Measurements from ENCODE around the gene ZHX3. TPM values are rescaled to one million over a fixed set of nuclear protein-coding genes. Genes with fewer than 3 reads are reported as not detected.

The ZHX3 gene
- total and polyA plus RNA-seq, 10 donors = 1.6 to 26.7 (median 12.3) TPM

- peaks cover 0 to 6% (median 0%) of the 10 kb centered on the region in 6 donors for H3K36me3 ChIP-seq
- intact Hi-C loops (cut with DNase I; ENCODE audit: low total_unique reads) = loop anchor here (10.0 kb wide), 1 partner anchor 375 kb away; no protein-coding TSS in a partner anchor
- no peaks in the 10 kb centered on the region for H3K27me3 ChIP-seq (replicated peaks in 1 of 7)
- no peak for DNase-seq
- H3K9me3 ChIP-seq = no peaks in the 10 kb centered on the region
- 83 to 100% (median 86%) methylated on average over 1 to 7 of the region's 7 CpGs for WGBS, 5 donors
- H3K4me3 ChIP-seq = no peak overlapping the region
- no peak for TF ChIP-seq POLR2AphosphoS5 (IDR thresholded peaks at IDR 0.05)
- H3K4me1 ChIP-seq = no peaks in the 10 kb centered on the region
- H3K27ac ChIP-seq = no peak overlapping the region
These were observed 32.4 kb upstream of the ZHX3 start for GRCh38 chr20:41349943-41350342.

GRCh38 chr20:41349266-41349665, 31.7 kb upstream of the ZHX3 start:
- Histone ChIP-seq H3K4me1 (no peaks in the 10 kb centered on the region), H3K9me3 (no peaks in the 10 kb centered on the region), H3K4me3 (no peak overlapping the region), H3K36me3 (peaks cover 0 to 6% (median 0%) of the 10 kb centered on the region in 6 donors), H3K27ac (no peak overlapping the region), H3K27me3 (replicated peaks in 1 of 7) (no peaks in the 10 kb centered on the region)
- WGBS, 5 donors = 85 to 96% (median 88%) methylated on average over 2 of the region's 2 CpGs
- TF ChIP-seq POLR2A (IDR thresholded peaks at IDR 0.05) = no peak
- no peak for TF ChIP-seq POLR2AphosphoS5 (IDR thresholded peaks at IDR 0.05)
- no peak for TF ChIP-seq CTCF (IDR thresholded peaks at IDR 0.05 in 8 of 11, conservative IDR thresholded peaks at IDR 0.05 in 3 of 11)
- no peak for DNase-seq
- intact Hi-C loops (cut with DNase I; ENCODE audit: low total_unique reads) = loop anchor here (10.0 kb wide), 1 partner anchor 374 kb away; no protein-coding TSS in a partner anchor

GRCh38 chr20:41348430-41349172, 31.1 kb upstream of the ZHX3 start:
- Histone ChIP-seq H3K27me3 (replicated peaks in 1 of 7) (no peaks in the 10 kb centered on the region), H3K27ac (no peak overlapping the region), H3K9me3 (no peaks in the 10 kb centered on the region), H3K4me3 (no peak overlapping the region), H3K4me1 (no peaks in the 10 kb centered on the region), H3K36me3 (peaks cover 0 to 6% (median 0%) of the 10 kb centered on the region in 6 donors)
- intact Hi-C loops (cut with DNase I; ENCODE audit: low total_unique reads) = loop anchor here (10.0 kb wide), 1 partner anchor 374 kb away; no protein-coding TSS in a partner anchor
- DNase-seq = no peak
- WGBS, 5 donors = 79 to 85% (median 83%) methylated on average over 11 to 13 of the region's 13 CpGs
- no peak for TF ChIP-seq POLR2A (IDR thresholded peaks at IDR 0.05)
- TF ChIP-seq CTCF (IDR thresholded peaks at IDR 0.05 in 8 of 11, conservative IDR thresholded peaks at IDR 0.05 in 3 of 11) = no peak
- no peak for TF ChIP-seq POLR2AphosphoS5 (IDR thresholded peaks at IDR 0.05)

- no peak overlapping the region for H3K4me3 ChIP-seq
- no peaks in the 10 kb centered on the region for H3K27me3 ChIP-seq (replicated peaks in 1 of 7)
- intact Hi-C loops (cut with DNase I; ENCODE audit: low total_unique reads) = loop anchor here (10.0 kb wide), 1 partner anchor 373 kb away; no protein-coding TSS in a partner anchor
- no peak for DNase-seq
- peaks cover 0 to 6% (median 0%) of the 10 kb centered on the region in 6 donors for H3K36me3 ChIP-seq
- TF ChIP-seq POLR2A (IDR thresholded peaks at IDR 0.05) (no peak), POLR2AphosphoS5 (IDR thresholded peaks at IDR 0.05) (no peak), CTCF (IDR thresholded peaks at IDR 0.05 in 8 of 11, conservative IDR thresholded peaks at IDR 0.05 in 3 of 11) (no peak)
- no peak overlapping the region for H3K27ac ChIP-seq
- no peaks in the 10 kb centered on the region for H3K4me1 ChIP-seq
- WGBS, 5 donors = 83 to 90% (median 87%) methylated on average over 13 of the region's 13 CpGs
- no peaks in the 10 kb centered on the region for H3K9me3 ChIP-seq
These were observed 30.2 kb upstream of the ZHX3 start for GRCh38 chr20:41347523-41348429.

Measured in spleen (tissue), 11 donors.